ENCODE measurements around the gene CBX8. TPM values are rescaled to one million over a fixed set of nuclear protein-coding genes. Genes with fewer than 3 reads are reported as not detected.

The CBX8 gene
- total RNA-seq, 1 donor, result 4.0 TPM

DNA sequence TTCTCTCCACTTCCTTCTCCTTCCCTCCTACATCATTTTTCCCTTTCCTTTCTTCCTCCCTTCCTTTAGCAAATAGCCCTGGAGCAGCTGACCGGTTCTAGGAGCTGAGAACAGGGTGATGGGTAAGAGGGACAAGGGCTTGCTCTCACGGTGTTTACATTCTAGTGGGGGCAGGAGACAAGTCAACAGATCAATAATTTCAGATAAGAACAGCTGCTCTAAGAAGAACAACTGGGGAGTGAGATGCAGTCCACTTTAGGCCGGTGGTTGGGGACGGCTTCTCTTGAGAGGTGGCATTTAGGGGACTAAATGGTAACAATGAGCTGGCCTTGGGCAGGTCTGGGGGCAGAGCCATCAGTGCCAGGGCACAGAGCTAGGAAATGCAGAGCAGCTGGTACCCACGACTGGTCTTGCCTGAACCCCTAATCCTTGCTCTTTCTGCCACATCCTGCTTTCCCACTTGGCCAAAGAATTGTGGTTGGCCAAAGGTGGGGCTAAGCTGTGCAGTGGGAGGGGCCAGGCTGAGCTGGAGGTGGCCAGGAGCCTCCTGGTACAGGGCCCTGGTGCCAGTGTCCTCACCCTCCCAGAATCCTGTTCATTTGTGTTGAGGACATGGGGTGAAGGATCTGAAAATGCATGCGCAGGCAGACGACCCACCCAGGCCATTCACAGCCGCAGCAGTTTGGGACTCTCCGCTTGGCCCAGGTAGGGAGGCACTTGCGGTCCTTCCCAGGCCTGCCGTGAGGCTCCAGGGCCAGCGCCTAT, 24.6 kb upstream of the CBX8 start:
- DNase-seq (ENCODE audit: low read depth in 2 of 3, low spot score in 2 of 3), result no peak

DNA sequence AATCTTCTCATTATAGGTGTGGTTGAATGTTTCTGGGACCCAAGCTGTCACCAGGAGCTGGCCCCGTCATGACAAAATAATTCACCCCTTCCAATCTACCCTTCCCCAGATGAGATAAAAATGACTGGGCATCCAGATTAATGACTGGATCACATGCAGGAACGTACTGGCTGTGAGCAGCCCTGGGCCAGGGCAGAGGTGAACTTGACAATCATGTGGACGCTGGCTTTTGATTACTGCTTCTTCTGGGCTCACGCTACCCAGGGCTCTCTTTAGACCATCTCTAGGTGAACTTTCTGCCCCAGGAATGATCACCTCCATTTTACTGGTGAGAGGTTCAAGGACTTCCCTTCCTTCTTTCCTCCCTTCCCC, 24.1 kb upstream of the CBX8 start:
- DNase-seq (ENCODE audit: low read depth in 2 of 3, low spot score in 2 of 3), result no peak

DNA sequence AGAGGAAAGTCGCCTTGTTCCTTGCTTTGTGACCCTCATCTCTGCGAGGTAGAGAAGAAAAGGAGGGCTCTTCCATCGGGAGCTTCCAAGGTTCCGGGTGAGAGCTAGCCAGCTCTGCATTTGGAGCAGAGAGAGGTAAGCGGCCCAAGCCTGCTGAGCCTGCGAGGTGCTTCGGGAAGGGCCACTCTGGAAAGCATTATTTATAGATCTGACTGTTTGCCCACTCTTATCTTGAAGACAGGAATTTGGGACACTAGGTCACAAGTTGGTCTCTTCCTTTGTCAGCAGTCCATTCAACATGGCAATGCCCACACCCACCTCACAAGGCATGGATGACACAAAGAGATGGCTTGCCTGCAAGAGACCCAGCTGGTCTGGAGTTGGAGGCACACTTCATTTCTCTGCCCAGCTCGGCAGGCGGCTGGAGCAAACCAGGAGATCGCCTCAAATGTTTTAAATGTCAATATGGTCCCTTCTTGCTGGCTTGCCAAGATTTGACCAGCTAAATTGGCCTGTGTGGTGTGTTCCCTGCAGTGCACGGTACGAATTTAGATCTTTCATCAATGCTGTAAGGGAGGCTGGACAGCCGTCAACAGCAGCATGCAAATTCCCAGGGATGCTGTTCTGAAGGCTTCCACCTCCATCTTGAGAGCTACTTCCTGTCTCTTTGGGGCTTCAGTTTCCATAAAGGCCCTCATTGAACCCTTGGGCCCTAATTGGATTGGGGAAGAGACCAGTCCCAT, 22.8 kb upstream of the CBX8 start:
- DNase-seq (ENCODE audit: low read depth in 2 of 3, low spot score in 2 of 3), result no peak

DNA sequence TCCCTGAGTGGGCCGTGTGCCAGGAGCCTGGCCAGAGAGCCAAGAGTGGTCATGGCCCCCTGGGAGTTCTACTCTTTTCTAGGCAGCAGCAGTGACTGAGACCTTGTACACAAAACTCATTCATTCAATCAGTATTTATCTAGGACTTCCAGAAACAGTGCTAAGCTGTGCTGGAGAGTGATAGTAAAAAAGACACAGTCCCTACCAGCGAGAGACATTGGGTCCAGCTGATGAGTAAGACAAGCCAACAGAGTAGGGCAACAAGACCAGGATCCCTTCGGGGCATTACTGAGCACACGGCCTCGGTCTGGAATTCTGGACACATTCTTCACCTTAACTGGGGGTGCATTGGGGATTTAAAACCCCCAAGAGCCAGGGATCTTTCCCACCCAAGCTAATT, 22.2 kb upstream of the CBX8 start:
- no peak for DNase-seq (ENCODE audit: low read depth in 2 of 3, low spot score in 2 of 3)

DNA sequence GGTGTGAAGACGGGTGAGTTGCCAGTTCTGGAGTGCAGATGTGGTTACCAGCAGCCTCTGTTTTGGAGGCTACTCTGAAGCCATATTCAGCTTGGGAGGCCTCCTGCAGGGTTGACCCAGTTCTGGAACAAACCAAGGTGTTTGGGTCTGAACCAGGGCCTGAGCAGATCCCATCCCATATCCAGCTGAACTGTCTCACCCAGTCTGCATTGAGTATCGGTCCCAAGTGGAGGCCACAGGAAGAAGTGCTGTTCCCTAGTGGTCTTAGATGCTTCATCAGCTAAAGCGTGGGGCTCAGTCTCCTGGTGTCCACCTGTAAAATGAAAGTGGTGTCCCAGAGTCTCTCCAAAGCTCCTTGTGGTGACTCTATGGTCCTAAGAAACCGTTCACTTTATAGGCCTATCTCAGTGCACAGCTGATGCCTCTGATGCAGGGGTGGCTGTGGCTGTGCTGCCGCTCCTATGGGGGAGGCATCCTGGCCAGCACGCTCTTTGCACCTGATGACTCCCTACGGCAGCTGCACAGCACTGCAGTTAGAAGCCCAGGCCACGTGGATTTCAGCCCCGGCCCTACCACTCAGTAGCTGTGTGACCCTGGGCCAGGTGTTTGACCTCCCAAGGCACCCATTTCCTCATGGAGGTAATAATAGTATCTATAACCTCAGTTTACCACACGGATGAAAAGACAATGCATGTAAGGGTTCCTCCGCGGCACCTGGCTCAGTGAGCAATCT, 21.3 kb upstream of the CBX8 start:
- no peak for DNase-seq (ENCODE audit: low read depth in 2 of 3, low spot score in 2 of 3)

DNA sequence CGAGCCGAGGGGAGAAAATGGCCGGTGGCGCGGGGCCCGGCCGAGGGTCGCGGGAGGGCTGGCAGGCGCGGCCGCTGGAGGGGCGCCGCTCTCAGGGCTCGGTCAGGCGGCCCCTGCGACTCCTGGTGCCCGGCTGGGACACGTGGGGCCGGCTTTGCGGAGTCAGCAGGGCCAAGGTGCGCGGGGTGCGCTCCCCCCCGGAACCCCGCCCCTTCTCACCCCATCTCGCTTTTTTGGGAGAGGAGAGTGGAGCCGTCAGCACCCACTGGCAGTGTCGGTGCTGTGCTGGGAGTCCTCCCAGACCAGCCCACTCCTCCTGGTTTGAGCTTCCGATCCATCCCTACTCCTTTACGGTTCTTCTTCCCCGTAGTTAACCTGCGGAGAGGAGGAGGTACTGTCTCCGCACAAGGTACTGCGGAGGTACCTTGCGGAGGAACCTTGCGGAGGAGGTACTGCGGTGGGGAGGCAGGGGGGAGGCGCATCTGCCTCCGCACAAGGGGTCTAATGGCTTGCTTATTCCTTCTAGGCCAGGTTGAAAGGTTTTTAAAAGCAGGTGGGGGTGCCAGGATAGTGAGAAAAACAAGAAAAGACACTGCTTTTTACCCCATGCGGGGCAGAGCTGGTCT, 19.1 kb upstream of the CBX8 start:
- no peak for DNase-seq (ENCODE audit: low read depth in 2 of 3, low spot score in 2 of 3)

DNA sequence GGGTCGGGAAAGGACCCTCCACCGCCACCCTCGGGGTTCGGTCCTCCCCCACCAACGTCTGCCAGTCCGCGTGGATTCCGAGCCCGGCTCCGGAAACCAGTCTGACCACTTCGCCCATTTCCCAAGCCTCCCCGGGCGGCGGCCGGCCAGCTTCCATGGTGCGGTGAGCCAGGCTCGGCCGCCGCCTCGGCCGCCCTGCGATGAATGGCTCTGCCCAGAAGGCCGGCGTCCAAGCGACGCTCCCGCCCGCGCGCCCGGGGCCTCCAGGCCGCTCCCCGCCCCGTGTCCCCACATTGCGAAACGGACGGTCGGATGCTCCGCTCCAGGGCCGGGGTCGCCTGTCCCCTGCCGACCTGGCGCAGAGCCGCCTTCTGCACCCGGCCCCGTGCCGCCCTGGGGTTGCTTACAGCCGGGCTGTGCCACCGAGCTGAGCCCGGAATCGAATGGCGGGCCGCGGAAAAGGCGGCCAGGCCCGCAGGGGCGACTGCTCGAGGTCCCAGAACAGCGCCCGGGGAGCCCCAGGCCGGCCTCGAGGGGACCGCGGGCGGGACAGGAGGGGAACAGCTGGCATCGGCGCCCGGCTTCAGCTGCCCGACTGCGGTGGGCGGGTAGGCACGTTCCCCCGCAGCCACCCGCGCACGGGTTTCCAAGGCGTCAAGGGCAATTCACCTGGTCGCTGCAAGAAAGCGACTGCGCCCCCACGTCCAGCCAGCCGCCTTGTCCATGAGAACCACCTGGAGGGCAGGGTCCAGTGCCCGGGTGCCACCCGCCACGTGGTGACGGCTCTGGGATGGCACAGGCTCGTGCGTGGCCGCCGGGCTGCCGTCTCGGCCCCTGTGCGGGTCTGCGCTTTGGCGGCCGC, 18.3 kb upstream of the CBX8 start:
- no peak for DNase-seq (ENCODE audit: low read depth in 2 of 3, low spot score in 2 of 3)

DNA sequence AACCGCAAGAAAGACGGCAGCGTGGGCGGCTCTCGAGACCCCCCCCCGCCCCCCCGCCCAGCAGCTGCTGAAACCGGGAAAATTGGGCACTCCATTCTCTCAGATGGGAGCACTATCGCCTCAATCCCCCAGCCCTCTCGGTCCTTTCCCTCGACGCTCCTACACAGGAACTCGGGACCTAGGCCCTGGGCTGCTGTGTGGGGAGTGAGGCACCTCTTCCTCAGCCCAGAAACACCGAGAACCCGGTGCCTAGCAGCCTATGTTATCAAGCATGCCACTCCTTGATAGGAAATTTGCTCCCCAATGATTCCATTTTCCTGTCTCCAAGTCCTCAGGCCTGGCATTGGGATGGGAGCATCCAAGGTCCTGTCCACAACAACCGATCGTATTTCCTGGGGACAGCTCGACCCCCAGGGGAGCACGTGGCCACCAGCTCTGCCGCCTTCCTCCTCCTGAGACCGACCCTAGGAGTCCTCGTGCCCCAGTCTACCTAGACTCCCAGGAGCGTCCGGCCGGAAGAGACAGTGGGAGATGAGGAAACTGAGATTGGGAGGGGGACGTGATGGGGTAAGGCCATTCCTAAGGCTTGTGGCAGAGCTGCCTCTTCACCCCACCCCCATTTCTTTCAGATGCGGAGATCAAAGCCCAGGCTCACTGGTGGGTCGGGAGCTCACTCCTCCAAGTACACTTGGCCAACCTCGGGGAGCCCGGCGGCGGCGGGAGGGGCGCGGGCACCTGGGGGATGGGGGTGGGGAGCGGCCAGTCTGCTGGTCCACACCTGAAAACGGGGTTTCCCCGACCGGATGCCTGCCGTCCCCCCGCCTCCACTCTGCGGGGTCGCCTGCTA, 17.5 kb upstream of the CBX8 start:
- no peak for DNase-seq (ENCODE audit: low read depth in 2 of 3, low spot score in 2 of 3)

DNA sequence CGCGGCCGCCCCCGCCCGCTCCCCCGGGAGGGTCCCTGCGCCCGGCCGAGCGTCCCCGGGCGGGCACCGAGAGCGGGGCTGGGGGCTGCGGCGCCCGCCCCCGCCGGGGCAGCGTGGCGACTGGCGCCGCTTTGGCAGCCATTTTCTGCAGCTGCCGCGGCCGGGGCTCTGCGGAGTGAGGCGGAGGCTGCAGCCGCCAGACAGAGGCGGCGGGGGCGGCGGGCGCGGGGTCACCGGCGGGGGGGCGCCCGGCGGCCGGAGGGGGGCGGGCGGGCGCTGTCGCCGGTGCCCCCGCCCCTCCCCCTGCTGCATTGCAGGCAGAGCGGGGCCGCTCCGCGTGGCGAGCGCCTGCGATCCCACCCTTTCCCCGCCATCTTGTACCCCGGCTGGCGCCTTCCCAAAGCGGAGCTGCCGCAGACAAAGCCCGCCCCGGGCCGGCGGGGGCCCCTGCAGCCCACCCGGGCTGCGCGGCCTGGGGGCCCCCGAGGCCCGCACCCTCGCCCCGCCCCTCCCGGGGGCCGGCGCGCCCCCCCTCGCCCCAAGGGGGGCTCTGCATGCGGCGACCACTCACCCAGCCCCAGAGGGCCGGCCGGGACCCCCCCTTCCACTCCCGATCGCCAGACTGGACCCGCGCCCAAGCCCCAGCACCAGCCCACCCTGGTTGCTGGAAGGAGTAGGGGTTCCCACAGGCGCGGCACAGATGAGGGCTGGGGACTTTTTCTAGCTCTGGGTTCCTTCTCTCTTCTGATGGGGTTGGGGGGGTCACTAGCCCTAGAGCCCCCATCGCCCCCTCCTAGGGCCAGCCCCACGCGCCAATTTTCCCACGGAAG, 16.6 kb upstream of the CBX8 start:
- DNase-seq (ENCODE audit: low read depth in 2 of 3, low spot score in 2 of 3), result no peak

DNA sequence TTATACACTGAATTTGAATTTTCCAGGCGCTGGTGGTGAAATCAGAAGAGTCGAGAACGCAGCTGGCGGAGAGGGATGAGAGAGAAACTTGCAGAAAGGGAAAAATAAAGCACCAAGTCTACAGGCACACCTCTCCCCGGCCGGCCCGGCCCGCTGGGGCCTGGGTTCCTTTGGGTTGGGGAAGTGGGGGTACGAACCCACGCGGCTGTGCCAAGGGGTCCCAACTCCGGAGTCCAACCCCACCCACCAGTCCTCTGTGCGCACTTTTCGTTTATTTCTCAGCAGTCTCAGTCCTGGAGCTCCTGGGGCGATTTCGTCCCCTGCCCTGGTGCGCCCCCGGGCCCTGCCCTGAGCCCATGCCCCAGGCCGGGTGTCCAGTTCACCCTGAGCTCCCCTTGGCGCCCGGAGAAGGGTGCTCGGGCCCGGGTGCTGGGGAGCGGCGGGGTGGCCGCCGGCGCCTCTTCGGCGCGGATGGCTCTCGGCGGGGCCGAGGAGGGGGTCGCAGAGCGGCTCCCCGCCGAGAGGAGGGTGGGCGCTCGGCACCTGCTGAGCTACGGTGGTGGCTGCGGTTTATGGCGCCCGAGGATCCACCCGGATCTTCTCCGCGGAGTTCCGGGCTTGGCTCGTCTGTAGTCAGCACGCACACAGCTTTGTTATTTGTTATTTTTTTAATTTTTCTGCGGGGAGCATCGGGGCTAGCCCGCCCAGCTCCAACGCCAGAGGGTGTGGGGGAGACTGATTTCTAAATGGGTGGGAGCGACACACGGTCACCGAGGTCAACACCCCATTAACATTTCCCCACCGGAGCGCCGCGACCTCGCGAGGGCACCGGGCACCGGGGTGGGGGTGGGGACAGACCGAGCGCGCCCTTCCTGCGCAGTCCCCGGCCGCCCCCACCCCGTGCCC, 15.7 kb upstream of the CBX8 start:
- DNase-seq (ENCODE audit: low read depth in 2 of 3, low spot score in 2 of 3), result no peak

DNA sequence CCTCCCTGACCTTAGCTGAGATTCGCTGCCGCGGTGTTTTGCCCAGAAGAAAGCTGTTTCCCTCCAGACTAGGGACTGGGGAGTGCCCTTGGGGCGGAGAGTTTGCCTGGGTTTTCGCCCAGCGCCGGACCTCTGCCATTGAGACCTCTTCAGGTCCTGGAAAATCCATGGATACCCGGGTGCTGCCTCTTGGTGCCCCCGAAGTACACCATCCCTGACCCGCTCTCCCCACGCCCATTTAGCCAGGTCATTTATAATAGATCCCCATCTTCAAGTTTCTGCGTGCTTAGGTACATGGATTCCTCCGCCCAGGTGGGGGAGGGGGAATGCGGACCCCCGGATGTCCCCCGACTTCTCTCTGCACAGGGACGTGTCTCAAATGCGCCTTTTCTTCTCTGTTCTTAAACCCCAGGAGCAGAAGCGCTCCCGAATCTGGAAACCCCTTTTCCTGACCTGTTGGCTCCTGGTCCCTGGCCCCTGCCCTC, 15.0 kb upstream of the CBX8 start:
- no peak for DNase-seq (ENCODE audit: low read depth in 2 of 3, low spot score in 2 of 3)

DNA sequence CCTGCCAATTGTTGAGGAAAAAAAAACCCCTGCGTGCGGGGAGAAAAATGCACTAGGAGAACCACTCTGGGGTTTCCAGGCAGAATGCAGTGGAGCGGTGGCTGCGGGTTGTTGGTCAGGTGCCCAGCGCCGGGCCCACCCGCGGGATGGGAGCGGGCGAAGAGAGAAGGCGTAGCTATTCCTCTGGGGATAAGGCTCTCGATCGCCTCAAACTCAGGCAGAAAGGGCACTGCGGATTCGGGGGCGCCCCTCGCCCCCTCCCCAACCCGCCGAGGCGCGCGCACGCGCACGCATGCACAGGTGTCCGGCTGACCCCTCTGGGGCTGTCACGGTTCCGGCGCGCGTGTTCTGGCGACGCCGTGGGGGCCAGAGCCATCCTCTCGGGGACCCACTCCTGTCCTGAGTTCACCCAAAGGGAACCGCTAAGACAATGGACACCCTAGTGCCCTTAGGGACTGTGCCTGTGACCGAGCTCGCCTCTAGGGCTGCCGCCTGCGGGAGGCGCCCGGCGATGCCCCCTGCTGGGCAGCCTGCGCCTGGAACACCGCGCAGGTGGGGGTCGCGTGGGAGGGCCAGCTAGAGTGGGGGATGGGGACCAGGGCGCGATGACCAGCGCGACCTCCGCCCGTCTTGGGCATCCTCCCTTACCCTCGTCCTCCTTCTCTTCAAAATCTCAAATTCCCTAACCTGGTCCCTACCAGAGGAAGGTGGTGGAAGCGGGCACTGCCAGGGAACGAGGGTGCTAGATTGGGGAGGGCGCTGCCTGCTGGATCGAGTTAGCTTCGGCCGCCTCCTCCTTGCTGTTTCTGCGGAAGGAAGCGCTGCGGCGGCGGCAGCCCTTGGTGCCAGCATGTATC, 14.4 kb upstream of the CBX8 start:
- peak in 2 of 3 donors; percentile 57 to 61 for DNase-seq (ENCODE audit: low read depth in 2 of 3, low spot score in 2 of 3)

DNA sequence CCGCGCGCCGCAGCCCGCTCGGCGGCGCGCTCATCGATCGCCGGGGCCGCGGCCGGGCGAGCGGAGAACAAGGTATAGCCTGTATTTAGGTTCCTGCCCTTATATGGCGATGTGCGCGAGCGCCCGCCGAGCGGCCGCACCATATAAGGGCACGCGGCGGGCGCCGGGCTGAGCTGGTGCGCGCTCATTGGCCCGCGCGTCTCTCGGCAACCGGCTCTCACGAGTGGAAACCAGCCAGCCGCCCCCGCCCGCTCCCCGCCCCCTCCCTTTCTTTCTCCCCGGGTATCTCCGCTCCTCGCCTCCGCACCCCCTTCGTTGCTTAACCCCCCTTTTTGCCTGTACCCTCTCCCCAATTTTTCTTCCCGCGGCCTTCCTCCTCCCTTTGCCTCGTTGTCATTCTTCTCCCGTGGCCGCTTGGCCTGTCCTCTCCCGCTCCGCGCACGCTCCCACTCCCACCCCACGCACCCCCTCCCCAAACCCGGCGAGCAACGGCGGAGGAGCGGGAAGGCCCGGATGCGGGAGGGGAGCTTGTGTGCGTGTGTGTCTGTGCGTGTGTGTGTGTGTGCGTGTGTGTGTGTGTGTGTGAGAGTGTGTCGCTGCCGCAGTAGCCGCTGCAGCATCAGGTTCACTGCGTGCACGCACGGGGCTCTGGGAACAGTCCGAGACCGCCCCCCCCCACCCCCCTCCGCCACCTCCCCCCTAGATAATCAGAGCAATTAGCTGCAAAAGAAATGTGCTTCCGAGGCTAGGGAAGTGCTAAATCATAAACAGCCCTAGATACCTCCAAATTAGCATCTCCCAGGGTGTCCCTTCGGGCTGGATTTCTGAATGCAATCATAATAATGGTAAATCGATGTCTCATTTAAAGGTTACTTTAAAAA, 13.5 kb upstream of the CBX8 start:
- peak; percentile 58 to 81 (median 80) for DNase-seq (ENCODE audit: low read depth in 2 of 3, low spot score in 2 of 3)

DNA sequence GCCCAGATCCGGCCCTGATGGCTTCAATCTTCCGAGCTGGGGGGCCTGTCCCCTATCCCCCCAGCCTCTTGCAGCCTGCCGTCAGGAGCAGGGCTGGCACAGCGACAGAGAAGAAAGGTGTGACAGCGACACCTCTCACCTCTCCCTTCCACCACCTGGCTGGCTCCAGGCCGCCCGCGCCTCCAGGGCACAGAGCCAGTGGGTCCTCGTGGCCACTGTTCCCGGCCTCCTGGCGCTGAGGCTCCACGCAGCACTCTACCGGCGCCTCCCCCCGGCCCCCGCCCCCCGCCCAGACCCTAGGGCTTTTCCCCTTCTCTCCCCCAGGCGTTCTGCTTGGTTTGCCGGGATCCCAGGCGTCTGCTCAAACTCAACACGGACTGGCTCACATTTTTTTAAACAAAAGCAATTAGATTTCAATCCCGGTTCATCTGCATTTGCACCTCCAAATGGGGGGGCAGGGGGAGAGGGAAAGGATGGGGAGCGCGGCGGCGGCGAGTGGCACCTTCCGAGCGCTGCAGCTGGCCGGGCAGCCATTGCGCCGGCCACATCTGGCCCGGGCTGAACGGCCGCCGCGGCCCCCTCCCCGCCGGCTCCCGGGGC, 12.8 kb upstream of the CBX8 start:
- DNase-seq (ENCODE audit: low read depth in 2 of 3, low spot score in 2 of 3), result no peak
